GM15510 (cell line): ENCODE results near the gene SORL1.

Experiments
- POLR2A ChIP-seq: IDR thresholded peaks from 3 replicates; pipeline ENCODE4 v1.6.1; 2011; ENCODE audit warnings: borderline replicate concordance; ENCODE audit not compliant: insufficient read length; ENCODE audit errors: extremely low read depth

The SORL1 gene

DNA sequence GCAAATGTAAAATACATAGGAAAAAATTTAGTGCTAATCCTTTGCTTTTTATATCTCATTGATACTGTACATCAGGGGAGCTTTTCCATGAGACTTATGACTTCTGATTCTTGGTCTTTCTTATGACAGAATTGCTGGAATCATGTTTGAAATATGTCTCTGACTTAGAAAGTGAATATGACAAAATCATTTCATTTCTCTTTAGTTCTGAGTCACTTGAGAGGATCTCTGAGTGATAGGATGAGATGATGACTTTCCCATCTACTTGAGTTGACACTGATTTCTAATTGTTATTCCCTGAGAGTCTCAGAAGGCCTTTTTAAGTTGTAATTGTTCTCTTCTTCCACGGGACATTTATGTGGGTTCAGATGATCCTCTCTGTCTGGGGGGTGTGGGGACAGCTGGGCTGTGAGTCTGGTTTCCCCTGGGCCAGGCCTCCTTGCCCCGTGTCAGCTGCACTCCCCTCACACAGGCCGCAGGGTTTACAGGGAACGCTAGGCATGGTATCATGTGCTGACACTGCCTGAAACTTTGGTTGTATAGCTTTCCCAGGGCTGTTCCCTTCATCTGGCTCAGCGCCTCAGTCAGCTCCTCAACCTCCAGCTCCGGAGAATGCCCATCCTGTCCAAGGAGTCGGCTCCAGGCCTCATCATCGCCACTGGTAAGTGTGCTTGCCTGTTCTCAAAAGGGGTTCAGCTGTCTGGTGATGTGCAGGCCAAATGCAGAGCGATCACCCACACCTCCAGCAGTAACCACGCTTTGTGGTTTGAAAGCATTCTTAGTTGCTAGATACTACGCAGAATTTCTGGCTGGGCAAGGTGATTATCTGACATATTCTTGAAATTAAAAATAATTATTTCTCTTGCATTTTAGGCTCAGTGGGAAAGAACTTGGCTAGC is 70.2 kb downstream of the SORL1 start:
- TF ChIP-seq POLR2A = no peak

DNA sequence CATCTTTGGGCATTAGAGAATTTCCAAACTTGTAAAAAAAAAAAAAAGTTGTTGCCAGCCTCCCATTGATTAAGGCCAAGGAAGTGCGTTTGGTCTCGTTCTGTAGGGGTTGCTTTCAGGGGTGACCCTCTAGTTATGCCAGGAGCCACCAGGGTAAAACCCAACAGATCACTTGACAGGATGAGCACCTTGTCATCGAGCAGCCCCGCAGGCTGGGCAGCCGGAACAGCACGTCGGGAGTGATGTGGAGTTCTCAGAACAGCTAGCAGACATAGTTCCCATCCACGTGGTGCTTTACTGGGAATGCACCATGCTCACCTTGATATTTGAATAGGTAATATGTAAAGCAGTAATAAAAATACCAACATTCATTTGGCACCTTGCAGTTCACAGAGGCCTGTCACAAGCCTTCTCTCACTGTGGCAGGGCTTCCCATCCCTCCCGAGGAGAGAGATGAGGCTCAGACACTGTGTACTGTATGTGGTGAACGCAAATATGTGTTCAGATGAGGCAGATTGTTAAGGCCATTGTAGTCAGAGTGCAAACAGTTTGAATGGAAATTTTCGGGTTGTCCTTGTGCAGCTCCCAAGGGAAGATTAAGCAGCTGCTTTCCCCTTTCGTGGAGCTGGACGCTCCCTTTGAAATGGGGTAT is 71.6 kb downstream of the SORL1 start:
- no peak for TF ChIP-seq POLR2A

DNA sequence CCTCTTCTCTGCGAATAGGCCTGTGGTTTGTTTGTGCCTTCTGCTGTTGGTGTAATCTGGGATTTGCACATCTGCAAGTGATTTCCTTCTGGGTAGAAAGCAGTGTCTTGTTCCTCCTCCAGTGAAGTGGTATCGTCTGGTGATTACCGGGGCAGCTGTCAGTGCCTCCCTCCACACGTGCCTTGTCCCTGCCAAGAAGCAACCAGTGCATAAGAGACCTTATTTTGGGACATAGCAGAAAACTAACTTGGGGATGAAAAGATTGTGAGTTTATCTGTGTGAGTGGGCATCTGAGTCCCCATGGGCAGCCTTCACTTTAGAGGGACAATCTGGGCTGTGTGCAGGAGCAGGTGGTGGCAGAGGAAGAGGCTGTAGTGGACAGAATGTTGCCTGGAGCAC is 72.1 kb downstream of the SORL1 start:
- no peak for TF ChIP-seq POLR2A

DNA sequence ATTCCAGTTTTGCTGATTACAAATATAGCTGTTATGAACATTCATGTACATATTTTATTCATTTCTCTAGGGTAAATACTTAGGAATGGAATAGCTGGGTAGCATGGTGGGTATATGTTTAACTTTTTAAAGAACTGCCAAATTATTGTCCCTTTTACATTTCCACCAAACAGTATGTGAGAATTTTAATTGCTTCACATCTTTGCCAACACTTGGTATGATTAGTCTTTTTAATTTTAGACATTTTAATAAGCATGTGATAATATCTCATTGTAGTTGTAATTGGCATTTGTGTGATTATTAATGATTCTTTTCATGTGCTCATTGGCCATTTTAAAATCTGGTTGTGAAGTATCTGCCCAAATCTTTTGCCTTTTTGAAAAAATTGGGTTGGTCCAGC is 73.3 kb downstream of the SORL1 start:
- no peak for TF ChIP-seq POLR2A

DNA sequence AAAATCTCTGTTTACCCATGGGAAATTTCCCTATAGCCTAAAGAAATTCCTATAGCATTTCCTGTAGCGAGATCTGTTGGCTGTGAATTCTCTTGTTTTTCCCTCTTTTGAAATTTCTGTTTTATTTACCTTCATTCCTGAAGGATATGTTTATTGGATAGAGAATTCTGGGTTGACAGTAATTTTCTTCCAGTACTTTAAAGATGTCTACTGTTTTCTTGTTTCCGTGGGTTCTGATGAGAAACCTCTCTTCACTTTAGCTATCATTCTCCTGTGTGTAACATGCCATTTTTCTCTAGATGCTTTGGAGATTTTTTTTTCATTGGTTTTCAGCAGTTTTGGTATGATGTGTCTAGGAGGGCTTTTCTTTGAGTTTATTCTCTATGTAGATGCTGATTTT is 78.1 kb downstream of the SORL1 start:
- no peak for TF ChIP-seq POLR2A

DNA sequence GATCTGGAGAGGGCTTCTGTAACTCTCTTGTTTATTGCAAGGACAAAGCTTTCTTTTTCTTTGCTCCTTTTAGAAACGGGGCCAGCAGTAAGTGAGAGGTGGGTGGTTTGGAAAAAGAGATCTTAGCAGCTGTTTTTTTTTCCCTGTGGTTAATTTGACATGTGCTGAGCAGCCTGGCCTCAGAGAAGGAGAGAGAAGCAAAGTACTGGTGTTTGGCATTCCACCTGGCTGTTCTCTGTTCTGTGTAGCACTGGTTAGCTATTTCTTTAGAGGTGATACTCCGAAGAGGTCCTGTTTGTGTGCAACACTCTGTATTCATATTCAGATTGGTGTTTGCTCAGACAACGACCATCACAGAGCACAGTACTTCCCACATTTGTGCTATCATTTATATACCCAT is 81.5 kb downstream of the SORL1 start:
- TF ChIP-seq POLR2A = no peak

DNA sequence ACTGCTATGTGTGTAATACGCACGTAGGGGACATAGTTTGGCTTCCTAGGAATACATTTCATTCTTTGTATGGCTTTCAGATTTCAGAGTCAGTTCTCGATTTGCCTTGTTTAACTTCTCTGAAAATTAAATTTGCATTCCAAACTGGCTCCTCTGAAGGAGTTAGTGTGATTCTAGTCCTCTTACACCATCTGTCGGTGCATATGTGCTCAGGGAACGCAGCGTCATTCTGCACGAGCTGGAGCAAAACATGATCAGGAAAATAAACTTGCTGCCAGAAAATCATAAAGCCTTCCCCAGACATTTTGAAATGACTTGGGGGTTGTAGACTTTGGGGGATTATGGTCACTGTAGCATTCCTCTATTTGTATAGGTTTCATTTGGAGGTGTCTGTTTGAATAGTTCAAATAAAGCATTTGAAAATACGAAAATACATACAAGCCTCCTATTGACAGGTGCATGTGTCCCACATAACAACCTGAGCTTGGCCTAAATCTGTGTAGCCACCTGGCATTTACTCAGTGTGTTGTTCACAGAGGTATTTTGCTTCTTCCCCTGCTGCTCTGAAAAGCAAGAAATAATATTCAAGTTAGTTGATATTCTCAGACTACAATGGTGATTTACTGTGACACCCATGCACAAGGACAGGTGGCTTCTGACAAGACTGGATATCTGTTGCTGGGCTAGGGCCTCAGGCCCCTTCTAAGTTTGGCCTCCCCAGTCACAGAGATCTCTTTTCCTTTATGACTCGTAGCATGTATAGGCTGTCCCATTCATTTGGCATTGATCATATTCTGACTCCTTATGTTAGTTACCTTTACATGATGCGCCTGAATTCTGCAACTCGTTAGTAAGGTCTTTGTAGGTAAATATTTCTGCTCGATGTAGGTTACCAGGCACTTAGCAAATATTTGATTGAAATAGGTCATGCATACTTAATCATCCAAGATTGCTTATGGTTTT is 82.3 kb downstream of the SORL1 start:
- no peak for TF ChIP-seq POLR2A

DNA sequence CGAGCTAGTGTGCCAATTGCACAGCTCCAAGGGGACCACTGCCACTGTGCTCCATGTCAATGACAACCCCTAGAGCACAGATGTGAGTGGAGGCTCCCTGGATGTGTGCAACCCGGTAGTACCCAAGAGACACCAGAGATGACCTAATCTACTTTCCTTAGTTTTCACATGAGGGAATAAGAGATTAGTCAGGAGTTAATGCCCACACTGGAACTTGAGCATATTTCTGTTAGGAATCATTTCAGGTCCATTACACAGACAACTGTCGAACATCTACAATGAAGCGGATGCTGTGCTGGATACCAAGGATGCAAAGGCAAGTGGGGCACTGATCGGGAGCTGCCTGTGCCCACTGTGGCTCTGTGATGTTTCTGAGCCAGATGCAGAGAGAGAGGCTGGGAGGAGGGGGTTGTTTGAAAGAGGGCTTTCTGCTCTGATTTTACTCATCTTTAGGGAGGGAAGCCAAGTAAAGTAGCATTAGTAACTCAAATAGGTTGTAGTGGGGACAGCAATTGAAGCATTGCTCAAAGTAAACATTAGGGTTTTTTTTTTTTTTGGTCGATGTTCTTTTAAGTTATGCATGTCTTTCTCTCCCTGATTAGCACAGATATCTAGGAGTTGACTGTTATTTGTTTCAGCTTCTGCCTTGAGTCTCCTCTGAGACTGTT is 83.1 kb downstream of the SORL1 start:
- TF ChIP-seq POLR2A = no peak

DNA sequence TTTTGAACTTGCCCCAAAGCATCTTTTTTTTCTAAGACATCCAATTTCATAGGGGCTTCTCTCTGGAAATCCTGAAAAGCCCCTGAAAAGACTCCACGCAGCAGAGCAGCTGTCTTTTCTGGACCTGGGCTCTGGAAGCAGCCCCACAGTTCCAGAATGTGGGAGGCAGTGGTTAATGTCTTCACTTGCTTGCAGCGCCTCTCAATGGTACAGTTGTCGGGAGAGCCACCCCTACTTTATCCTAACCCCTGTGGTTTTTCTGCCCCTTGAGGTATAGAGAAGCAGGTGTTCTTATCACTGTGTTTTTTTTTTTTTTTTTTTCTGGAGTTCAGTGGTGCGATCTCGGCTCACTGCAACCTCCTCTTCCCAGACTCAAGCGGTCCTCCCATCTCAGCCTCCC is 84.0 kb downstream of the SORL1 start:
- TF ChIP-seq POLR2A = no peak

DNA sequence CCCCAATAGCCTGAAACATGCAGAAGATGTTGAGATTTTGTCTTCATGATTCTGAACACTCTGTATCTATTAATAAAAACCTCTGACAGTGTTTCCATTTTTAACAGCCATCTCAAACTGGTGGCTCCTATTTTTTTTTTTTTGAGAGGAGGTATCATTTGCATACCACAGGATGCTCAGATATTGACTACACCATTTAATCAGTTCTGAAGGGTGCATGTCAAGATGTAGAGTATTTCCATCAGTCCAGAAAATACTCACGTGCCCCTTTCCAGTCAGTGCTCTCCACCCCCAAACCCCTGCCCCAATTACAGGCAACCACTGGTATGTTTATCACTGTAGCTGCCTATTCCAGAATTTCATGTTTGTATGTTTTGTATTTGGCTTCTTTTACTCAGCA is 85.9 kb downstream of the SORL1 start:
- no peak for TF ChIP-seq POLR2A

DNA sequence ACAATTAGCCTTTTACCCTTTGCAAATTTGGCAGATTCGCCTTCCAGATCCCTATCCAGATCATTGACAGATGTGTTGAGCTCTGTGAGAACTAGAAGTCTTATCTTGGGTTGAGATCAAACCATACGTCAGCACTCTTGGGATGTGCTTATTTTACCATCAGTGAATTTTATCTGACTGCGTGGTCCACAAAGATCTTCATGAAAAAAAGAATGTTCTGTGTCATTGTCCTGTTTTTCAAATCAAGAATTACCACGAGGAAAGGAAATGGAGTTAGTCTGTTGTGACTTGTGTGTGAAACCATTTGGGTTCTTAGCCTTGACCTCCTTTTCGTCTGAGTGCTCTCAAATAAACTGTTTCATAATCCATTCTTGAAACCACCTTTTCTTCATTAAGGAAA is 86.9 kb downstream of the SORL1 start:
- TF ChIP-seq POLR2A = no peak

DNA sequence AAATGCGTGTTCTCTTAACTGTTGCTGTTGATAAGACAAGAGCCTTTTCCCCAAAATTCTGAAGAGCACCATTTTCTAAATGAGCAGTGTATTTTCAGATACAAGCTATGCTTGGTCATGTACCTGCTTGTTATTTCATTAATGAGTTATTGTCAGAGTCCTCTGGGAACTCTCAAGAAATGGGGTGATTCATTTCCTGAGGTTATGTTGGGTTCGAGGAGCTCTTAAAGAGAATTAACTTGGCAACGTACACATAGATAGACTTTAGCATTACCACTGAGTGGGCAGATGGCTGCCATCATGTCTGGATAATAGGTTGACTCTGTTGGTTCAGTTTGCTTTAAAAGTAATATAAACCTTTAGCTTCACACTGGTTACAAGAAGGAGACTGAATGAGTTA is 88.5 kb downstream of the SORL1 start:
- no peak for TF ChIP-seq POLR2A

DNA sequence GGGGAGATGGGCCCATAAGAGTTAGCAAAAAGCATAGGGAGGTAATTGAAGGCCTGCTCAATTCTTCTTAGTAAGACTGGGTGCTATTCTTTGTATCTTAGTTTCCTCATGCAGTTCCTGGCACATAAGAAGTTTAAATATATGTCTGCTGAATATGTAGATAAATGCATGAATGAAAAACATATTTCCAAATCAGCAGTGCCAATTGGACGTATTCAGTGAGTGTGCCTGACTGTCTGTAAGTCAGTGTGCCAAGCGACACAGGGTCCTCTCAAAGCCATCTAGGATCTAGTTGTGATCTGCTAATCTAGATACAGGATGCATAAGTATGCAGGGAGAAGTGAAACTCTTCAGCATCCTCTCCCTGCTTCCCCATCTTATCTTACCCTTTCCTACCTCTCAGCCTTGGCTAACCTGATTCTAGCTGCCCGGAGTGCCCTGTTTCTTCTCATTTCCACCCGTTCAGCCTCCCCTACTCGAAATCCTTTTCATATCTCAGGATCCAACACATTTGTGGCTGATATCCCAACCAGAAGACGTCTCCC is 91.8 kb downstream of the SORL1 start:
- TF ChIP-seq POLR2A = no peak

DNA sequence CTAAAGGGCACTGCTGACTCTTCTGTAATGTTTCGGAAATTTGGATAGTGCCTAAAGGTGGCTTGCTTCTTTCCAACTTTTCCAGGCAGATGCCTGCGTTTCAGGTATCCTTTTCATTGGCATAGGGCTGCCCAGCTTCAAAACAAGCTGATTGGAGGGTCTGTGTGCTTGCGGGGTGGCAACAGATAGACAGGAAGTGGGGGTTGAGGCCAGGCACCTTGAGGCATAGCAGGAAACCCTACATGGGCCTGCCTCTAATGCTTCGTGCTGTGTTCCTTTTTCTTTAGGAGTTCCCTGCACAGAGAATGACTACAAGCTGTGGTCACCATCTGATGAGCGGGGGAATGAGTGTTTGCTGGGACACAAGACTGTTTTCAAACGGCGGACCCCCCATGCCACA is 92.8 kb downstream of the SORL1 start:
- no peak for TF ChIP-seq POLR2A
